Subcutaneous abdominal adipose tissue (tissue), 5 donors: ENCODE data around the gene ACTL8.

Source experiments
- H3K27ac ChIP-seq: one replicate; pipeline ENCODE4 v1.7.0; 2013; ENCODE audit warnings: low read depth, mild to moderate bottlenecking, inconsistent platforms, low read length, moderate library complexity
- H3K27me3 ChIP-seq, 5 donors: one replicate each; pipeline ENCODE4 v1.7.0; 2013; ENCODE audit warnings: low read length in 5 of 5, inconsistent platforms in 1 of 5; ENCODE audit not compliant: control insufficient read depth in 5 of 5, insufficient read depth in 4 of 5
- H3K36me3 ChIP-seq, 5 donors: one replicate each; pipeline ENCODE4 v1.7.0; 2013; ENCODE audit warnings: low read length in 5 of 5; ENCODE audit not compliant: control insufficient read depth in 5 of 5, insufficient read depth in 5 of 5
- H3K4me1 ChIP-seq, 5 donors: one replicate each; pipeline ENCODE4 v1.7.0; 2013; ENCODE audit warnings: low read length in 5 of 5, mild to moderate bottlenecking in 3 of 5, moderate library complexity in 1 of 5; ENCODE audit not compliant: control insufficient read depth in 5 of 5, insufficient read depth in 5 of 5
- H3K4me3 ChIP-seq, 5 donors: one replicate each; pipeline ENCODE4 v1.7.0; 2013; ENCODE audit warnings: low read length in 5 of 5, low read depth in 1 of 5
- H3K9ac ChIP-seq, 5 donors: one replicate each; pipeline ENCODE4 v1.7.0; 2013; ENCODE audit warnings: low read length in 5 of 5, mild to moderate bottlenecking in 4 of 5, moderate library complexity in 3 of 5
- H3K9me3 ChIP-seq, 5 donors: one replicate each; pipeline ENCODE4 v1.7.0; 2013; ENCODE audit warnings: low read length in 5 of 5; ENCODE audit not compliant: control insufficient read depth in 5 of 5
- donor health status: healthy.
- donor health status: healthy.
- donor health status: healthy.
- donor health status: healthy.
- donor health status: healthy.

Gene ACTL8

GRCh38 chr1:17721444-17721843 lies 33.7 kb upstream of the ACTL8 start:
- Histone ChIP-seq H3K27ac (no peak overlapping the region), H3K4me1 (no peaks in the 10 kb centered on the region), H3K4me3 (no peak overlapping the region), H3K9ac (no peak overlapping the region), H3K36me3 (no peaks in the 10 kb centered on the region), H3K9me3 (no peaks in the 10 kb centered on the region), H3K27me3 (peaks cover 0 to 15% (median 3%) of the 10 kb centered on the region in 5 donors)

DNA sequence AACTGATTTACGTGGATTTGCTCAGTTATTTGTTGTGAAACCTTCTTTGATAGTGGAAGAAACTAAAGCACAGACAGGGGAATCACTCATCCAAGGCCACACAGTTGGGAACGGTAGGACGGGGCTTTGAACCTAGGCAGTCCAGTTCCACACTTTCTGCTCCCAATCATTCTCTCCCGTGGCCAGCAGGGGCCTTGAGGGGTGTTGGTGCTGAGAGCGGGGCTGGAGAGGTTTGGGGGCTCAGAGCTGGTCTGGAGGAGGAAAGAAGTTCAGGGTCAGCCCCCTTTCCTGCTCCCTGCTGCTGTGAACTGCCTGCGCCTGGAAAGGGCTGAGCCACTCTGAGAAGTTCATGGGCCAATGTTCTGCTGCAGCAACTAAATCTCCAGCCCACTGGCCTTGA lies 31.4 kb upstream of the ACTL8 start:
- peaks cover 0 to 10% (median 0%) of the 10 kb centered on the region in 5 donors for H3K27me3 ChIP-seq
- H3K4me1 ChIP-seq: no peaks in the 10 kb centered on the region
- H3K4me3 ChIP-seq: no peak overlapping the region
- H3K9me3 ChIP-seq: no peaks in the 10 kb centered on the region
- H3K36me3 ChIP-seq: no peaks in the 10 kb centered on the region
- H3K9ac ChIP-seq: no peak overlapping the region
- H3K27ac ChIP-seq: no peak overlapping the region

- H3K4me1 ChIP-seq: no peaks in the 10 kb centered on the region
- H3K4me3 ChIP-seq: no peak overlapping the region
- peaks cover 0 to 13% (median 3%) of the 10 kb centered on the region in 5 donors for H3K27me3 ChIP-seq
- no peak overlapping the region for H3K27ac ChIP-seq
- H3K9me3 ChIP-seq: no peaks in the 10 kb centered on the region
- no peaks in the 10 kb centered on the region for H3K36me3 ChIP-seq
- H3K9ac ChIP-seq: no peak overlapping the region
Measured at GRCh38 chr1:17724150-17724549, 31.0 kb upstream of the ACTL8 start.

DNA sequence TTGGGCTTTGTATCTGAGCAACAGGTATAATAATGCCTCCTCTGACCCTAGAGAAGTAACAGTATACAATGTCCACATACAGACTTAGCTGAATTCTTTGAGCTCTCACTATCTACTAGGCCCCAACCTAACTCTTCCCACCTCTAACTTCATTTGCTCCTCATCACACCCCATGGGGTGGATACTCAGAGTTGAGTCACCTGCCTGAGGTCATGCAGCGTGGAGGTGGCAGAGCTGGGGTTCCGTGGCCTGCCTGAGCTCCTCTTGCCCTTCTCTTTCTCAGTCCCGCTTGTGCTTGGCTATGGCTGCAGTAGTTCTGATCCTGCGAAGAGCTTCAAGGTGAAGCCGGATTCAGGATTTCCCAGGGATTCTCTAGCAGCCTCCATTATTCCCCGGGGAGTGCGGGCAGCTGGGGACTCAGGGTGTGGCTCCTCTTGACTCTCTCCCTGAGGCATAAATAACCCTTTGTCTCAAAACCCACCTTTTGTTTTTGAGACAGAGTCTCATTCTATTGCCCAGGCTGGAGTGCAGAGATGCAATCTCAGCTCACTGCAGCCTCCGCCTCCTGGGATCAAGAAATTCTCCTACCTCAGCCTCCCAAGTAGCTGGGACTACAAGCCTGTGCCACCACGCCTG lies 29.9 kb upstream of the ACTL8 start:
- H3K4me3 ChIP-seq: no peak overlapping the region
- peaks cover 0 to 18% (median 10%) of the 10 kb centered on the region in 5 donors for H3K27me3 ChIP-seq
- no peak overlapping the region for H3K27ac ChIP-seq

DNA sequence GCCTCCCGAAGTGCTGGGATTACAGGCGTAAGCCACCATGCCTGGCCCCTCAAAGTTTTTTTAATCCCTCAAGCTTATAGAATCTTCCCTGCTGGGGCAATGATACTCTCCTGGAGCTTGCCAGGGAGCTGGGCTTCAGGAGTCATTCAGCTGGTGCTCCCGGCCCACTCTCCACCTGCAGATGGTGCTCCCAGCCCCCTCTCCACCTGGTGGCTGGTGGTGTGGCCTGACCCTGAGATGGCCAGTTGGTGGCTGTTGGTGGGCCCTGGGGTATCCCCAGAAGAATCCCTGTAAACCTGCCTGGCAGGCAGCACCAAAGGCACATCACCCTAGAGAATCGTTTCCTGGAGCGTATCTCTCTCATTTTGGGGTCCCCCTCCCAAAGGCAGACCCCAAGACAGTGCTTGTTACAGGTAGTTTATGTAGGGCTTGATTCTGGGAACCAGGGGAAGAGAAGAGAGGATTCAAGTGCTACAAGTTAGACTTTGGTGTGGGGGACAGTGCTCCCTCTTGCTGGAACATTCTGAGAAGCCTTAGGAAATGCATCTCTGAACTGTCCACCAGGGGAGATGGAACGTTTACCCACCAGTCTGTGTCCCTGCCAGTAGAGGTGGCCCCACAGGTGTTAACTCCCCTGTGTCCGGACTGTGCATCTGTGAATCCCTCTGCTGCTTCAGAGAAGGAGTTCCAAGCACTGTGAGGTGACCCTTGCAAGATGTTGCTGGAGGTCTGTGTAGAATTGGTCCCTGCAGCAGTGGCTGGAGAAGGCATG lies 29.1 kb upstream of the ACTL8 start:
- no peaks in the 10 kb centered on the region for H3K9me3 ChIP-seq
- no peaks in the 10 kb centered on the region for H3K36me3 ChIP-seq
- no peak overlapping the region for H3K9ac ChIP-seq
- no peak overlapping the region for H3K4me3 ChIP-seq
- peaks cover 0 to 21% (median 10%) of the 10 kb centered on the region in 5 donors for H3K27me3 ChIP-seq
- peaks cover 0 to 2% (median 0%) of the 10 kb centered on the region in 5 donors for H3K4me1 ChIP-seq
- H3K27ac ChIP-seq: no peak overlapping the region

More for the DNA sequence above, 29.9 kb upstream of the ACTL8 start:
- Histone ChIP-seq H3K9me3 (no peaks in the 10 kb centered on the region), H3K9ac (no peak overlapping the region), H3K36me3 (no peaks in the 10 kb centered on the region), H3K4me1 (no peaks in the 10 kb centered on the region)

DNA sequence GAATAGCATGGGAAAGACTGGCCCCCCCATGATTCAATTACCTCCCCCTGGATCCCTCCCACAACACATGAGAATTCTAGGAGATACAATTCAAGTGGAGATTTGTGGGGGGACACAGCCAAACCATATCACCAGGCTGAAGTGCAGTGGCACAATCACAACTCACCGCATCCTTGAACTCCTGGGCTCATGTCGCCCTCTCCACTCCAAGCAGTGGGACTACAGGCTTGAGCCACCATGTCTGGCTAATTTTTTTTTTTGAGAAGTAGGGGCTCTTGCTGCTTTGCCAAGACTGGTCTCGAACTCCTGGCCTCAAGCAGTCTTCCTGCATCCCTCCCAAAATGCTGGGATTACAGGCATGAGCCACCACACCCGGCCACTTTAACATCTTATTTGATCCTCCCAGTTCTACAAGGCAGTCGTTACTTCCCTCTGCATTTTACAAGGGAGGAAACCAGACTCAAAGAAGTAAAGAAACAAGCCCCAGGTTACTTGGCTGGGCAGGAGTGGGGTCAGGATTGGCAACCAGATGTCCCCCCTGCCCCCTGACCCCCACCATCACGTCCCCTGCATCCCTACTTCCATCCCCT lies 26.9 kb upstream of the ACTL8 start:
- Histone ChIP-seq H3K4me3 (no peak overlapping the region), H3K27ac (no peak overlapping the region), H3K4me1 (peaks cover 0 to 14% (median 0%) of the 10 kb centered on the region in 5 donors), H3K36me3 (no peaks in the 10 kb centered on the region), H3K9ac (no peak overlapping the region), H3K27me3 (peaks cover 0 to 21% (median 10%) of the 10 kb centered on the region in 5 donors), H3K9me3 (no peaks in the 10 kb centered on the region)

GRCh38 chr1:17729248-17729647 lies 25.9 kb upstream of the ACTL8 start:
- no peaks in the 10 kb centered on the region for H3K9me3 ChIP-seq
- peaks cover 0 to 20% (median 0%) of the 10 kb centered on the region in 5 donors for H3K4me1 ChIP-seq
- peaks cover 0 to 15% (median 10%) of the 10 kb centered on the region in 5 donors for H3K27me3 ChIP-seq
- H3K27ac ChIP-seq: no peak overlapping the region
- H3K36me3 ChIP-seq: no peaks in the 10 kb centered on the region
- no peak overlapping the region for H3K9ac ChIP-seq
- H3K4me3 ChIP-seq: no peak overlapping the region

DNA sequence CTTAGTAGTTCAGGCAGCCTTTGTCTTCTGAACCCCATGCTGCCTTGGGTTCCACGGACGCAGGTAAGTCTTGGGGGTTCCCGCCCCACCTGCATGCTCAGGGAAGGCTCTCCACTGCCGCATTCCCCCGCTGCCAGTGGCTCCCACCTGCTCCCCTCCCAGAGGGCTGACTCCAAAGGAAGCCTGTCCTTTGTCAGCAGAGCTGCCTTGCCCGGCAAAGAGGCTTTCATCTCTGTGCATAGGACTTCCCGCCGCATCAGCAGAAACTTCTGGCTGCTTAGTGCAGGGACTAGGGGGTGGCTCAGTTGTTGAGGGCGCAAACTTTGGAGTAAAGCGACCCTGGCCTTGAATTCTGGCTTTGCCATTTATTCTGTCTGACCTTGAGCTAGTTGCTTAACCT lies 25.2 kb upstream of the ACTL8 start:
- H3K27ac ChIP-seq: no peak overlapping the region
- peaks cover 0 to 15% (median 10%) of the 10 kb centered on the region in 5 donors for H3K27me3 ChIP-seq
- H3K4me1 ChIP-seq: peaks cover 0 to 20% (median 0%) of the 10 kb centered on the region in 5 donors

DNA sequence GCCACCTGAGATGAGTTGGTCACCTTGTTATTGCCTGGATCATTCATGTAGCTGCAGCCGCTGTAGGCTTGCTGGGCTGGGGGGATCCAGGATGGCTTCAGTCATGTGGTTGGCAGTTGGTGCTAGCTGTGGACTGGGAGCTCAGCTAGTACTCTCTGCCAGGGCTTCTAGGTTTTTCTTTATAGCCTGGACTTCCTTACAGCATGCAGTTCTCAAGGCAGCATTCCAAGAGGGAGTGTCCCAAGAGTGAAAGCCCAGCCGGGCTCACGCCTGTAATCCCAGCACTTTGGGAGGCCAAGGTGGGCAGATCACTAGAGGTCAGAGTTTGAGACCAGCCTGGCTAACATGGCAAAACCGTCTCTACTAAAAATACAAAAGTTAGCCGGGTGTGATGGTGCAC lies 23.7 kb upstream of the ACTL8 start:
- Histone ChIP-seq H3K27ac (no peak overlapping the region), H3K9ac (no peak overlapping the region), H3K27me3 (peaks cover 5 to 28% (median 10%) of the 10 kb centered on the region in 5 donors), H3K4me1 (peaks cover 0 to 20% (median 0%) of the 10 kb centered on the region in 5 donors), H3K9me3 (no peaks in the 10 kb centered on the region), H3K36me3 (no peaks in the 10 kb centered on the region), H3K4me3 (no peak overlapping the region)

More for the DNA sequence above, 25.2 kb upstream of the ACTL8 start:
- Histone ChIP-seq H3K9ac (no peak overlapping the region), H3K36me3 (no peaks in the 10 kb centered on the region), H3K4me3 (no peak overlapping the region), H3K9me3 (no peaks in the 10 kb centered on the region)

DNA sequence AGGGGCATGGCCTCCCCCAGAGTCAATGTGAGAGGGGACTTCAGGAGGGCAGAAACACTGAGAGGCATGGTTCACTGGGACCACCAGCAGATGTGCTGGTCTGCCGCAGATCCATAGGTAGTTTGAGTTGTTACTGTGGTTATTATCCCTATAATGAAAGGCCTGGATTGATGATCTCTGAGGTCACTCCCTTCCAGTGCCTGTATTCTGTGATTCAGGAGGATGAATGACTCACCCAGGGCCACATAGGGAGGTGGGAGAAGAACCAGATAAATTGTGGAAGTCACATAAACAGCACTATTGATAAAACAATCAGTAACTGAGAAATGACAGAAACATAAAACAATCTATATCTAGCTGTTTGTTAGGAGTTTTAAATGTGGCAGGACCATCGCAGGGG lies 22.7 kb upstream of the ACTL8 start:
- Histone ChIP-seq H3K9me3 (no peaks in the 10 kb centered on the region), H3K4me1 (peaks cover 0 to 20% (median 0%) of the 10 kb centered on the region in 5 donors), H3K36me3 (no peaks in the 10 kb centered on the region), H3K9ac (no peak overlapping the region), H3K4me3 (no peak overlapping the region), H3K27ac (no peak overlapping the region), H3K27me3 (peaks cover 8 to 31% (median 19%) of the 10 kb centered on the region in 5 donors)
